K562 (cell line): ENCODE data around the gene SF3B1.

Source experiments
- FOXP1 ChIP-seq: sonication (generic); formaldehyde crosslinking; IDR thresholded peaks from 2 replicates; pipeline ENCODE4 v1.8.0; 2022; ENCODE audit warnings: mild to moderate bottlenecking, missing genetic modification reagents
- OTX1 ChIP-seq: fragments of 450-650 bp; formaldehyde crosslinking; IDR thresholded peaks from 2 replicates; pipeline ENCODE4 v1.4.0; 2022; ENCODE audit warnings: mild to moderate bottlenecking
- SP1 ChIP-seq: sonication (generic); formaldehyde crosslinking; IDR thresholded peaks from 2 replicates; pipeline ENCODE4 v1.8.1; 2022; ENCODE audit warnings: mild to moderate bottlenecking, missing genetic modification reagents
- UBTF ChIP-seq, 2 experiments: IDR thresholded peaks; 2 replicates each; pipeline ENCODE4 v1.6.1; 2012; ENCODE audit warnings: improper control_type of control experiment in 2 of 2, low read depth in 2 of 2, low read length in 2 of 2, borderline replicate concordance in 1 of 2
- TF ChIP-seq, protein P1 (sequence below), 3 experiments: IDR thresholded peaks in 2 of 3; conservative IDR thresholded peaks in 1 of 3; 2 replicates each; pipeline ENCODE4 v1.5.1; 2011 to 2012; ENCODE audit warnings: low read length in 3 of 3, mild to moderate bottlenecking in 3 of 3, control low read depth in 2 of 3, improper control_type of control experiment in 1 of 3, inconsistent platforms in 1 of 3, low read depth in 1 of 3, mixed read lengths in 1 of 3, moderate library complexity in 1 of 3; ENCODE audit not compliant: insufficient read depth in 2 of 3

DNA sequence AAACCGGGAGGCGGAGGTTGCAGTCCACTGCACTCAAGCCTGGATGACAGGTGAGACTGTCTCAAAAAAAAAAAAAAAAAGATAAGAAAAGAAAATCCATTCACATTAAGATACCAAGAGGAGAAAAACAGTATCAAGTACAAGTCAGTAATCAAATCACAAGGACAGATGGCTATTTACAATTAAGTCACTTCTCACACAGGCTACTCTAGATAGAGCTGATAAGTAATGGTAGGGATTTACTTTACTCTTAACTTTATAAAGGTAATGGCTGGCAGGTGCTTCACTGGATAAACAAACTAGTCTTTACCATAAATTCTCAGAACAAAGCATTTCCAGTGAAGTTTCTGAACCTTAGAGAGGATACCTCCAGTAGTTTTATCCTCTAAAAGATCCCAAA is 11.5 kb downstream of the SF3B1 start:
- TF ChIP-seq SP1 (CRISPR knock-in tag) (no peak), FOXP1 (no peak), OTX1 (CRISPR knock-in tag) (no peak), UBTF (IDR thresholded peaks at IDR 0.05; ENCODE audit: borderline replicate concordance in 1 of 2, low read depth in 2 of 2, low read length in 2 of 2) (no peak)
- TF ChIP-seq, protein P1, sequence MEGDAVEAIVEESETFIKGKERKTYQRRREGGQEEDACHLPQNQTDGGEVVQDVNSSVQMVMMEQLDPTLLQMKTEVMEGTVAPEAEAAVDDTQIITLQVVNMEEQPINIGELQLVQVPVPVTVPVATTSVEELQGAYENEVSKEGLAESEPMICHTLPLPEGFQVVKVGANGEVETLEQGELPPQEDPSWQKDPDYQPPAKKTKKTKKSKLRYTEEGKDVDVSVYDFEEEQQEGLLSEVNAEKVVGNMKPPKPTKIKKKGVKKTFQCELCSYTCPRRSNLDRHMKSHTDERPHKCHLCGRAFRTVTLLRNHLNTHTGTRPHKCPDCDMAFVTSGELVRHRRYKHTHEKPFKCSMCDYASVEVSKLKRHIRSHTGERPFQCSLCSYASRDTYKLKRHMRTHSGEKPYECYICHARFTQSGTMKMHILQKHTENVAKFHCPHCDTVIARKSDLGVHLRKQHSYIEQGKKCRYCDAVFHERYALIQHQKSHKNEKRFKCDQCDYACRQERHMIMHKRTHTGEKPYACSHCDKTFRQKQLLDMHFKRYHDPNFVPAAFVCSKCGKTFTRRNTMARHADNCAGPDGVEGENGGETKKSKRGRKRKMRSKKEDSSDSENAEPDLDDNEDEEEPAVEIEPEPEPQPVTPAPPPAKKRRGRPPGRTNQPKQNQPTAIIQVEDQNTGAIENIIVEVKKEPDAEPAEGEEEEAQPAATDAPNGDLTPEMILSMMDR (IDR thresholded peaks at IDR 0.05 in 2 of 3, conservative IDR thresholded peaks at IDR 0.05 in 1 of 3; ENCODE audit: insufficient read depth in 2 of 3, low read depth in 1 of 3, low read length in 3 of 3): no peak
